ENCODE data around the gene DNPH1. TPM values are rescaled to one million over a fixed set of nuclear protein-coding genes. Genes with fewer than 3 reads are reported as not detected.

Gene DNPH1
- total and polyA plus RNA-seq, 4 experiments from 2014 or later, result 32.8 to 159 (median 64.1) TPM

DNA sequence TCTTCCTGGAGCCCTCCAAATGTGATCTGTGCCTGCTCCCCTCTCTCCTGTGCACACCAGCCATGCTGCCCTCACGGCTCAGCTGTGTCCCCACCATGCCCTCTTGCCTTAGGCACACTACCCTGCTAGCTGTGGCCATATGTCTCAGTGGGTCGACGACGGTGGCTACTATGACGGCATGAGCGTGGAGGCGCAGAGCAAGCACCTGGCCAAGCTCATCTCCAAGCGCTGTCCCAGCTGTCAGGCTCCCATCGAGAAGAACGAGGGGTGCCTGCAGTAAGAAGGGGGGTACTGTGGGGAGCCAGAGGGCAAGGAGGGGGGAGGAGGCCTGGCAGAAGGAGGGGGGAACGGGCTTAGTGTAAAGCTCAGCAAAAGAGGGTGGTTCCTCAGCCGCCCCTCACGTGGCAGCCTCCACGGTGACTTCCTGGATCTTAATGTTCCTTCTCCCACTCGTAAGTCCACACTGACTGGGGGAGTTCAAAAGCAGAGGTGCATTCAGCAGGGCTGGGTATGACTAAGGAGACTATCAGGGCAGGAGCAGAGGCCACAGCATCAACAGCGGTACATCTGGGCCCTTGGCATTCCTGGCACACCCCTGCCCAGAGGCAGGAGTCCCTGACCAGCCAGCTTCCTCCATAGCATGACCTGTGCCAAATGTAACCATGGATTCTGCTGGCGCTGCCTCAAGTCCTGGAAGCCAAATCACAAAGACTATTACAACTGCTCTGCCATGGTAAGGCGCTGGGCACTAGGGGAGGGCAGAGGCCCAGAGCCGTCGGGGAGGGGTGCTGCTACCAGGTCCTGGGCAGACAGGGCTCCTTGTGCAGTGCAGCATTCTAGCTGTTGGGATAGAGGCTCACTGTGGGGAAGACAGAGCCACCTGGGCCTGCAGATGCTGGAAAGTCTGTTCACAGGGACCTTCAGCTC lies 8.0 kb downstream of the DNPH1 start:
- intact Hi-C loops (cut with micrococcal nuclease), result no loop called here
- ChIA-PET CTCF (ENCODE audit: partially characterized antibody) (interaction anchor here (1.6 kb wide), 1 partner anchor 8 kb away, joined by 14 read pairs; the partner anchor contains the start of gene DNPH1), POLR2A (ENCODE audit: partially characterized antibody) (interaction anchor here (0.6 to 4.2 kb wide), 5 partner anchors 9 to 657 kb away, joined by 3 to 39 read pairs (median 4); partner anchors contain the start of genes DNPH1, SRF and UBR2)
- Mint-ChIP-seq H3K9me3 (no peaks in the 10 kb centered on the region), H3K27ac (peak overlapping the region; percentile 82 to 97 (median 85)), H3K36me3 (peaks cover 25 to 50% of the 10 kb centered on the region in 2 donors), H3K4me3 (peak overlapping the region in 3 of 8 donors; percentile 41 to 60 (median 44)), H3K27me3 (no peaks in the 10 kb centered on the region), H3K4me1 (peaks cover 23 to 47% (median 35%) of the 10 kb centered on the region in 4 donors)
- Histone ChIP-seq H3K4me3 (ENCODE audit: low read length in 2 of 2) (no peak overlapping the region), H3K27ac (ENCODE audit: low read depth, low read length) (peak overlapping the region; percentile 26), H3K27me3 (ENCODE audit: insufficient read depth, low read length) (no peaks in the 10 kb centered on the region), H3K4me1 (ENCODE audit: insufficient read depth, low read length) (peaks cover 45% of the 10 kb centered on the region), H3K9me3 (ENCODE audit: control insufficient read depth in 1 of 2, low read length in 2 of 2) (no peaks in the 10 kb centered on the region), H3K36me3 (ENCODE audit: insufficient read depth, low read length) (peaks cover 13% of the 10 kb centered on the region)
- no peak for DNase-seq

DNA sequence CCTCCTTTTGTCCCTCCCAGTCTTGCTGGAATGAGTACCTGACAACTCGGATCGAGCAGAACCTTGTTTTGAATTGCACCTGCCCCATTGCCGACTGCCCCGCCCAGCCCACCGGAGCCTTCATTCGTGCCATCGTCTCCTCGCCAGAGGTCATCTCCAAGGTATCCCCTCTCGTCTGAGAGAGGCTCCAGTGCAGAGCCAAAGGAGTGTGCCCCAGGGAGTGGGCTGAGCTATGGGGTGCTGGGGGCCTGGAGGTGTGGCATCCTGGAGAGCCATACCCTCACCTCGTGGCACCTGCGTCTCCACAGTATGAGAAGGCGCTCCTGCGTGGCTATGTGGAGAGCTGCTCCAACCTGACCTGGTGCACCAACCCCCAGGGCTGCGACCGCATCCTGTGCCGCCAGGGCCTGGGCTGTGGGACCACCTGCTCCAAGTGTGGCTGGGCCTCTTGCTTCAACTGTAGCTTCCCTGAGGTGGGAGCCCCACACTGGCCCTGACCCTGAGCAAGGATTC lies 8.8 kb downstream of the DNPH1 start:
- CTCF ChIA-PET (ENCODE audit: partially characterized antibody), result interaction anchor here (1.6 kb wide), 1 partner anchor 9 kb away, joined by 14 read pairs; the partner anchor contains the start of gene DNPH1
- H3K4me1 ChIP-seq (ENCODE audit: insufficient read depth, low read length), result peaks cover 37% of the 10 kb centered on the region
- Mint-ChIP-seq H3K4me3 (no peak overlapping the region), H3K36me3 (peaks cover 32 to 52% of the 10 kb centered on the region in 2 donors), H3K27me3 (no peaks in the 10 kb centered on the region), H3K4me1 (peaks cover 20 to 38% (median 29%) of the 10 kb centered on the region in 4 donors), H3K27ac (peak overlapping the region in 6 of 7 donors; percentile 64 to 97 (median 84)), H3K9me3 (no peaks in the 10 kb centered on the region)
- H3K27ac ChIP-seq (ENCODE audit: low read depth, low read length), result no peak overlapping the region
- H3K36me3 ChIP-seq (ENCODE audit: insufficient read depth, low read length), result peaks cover 20% of the 10 kb centered on the region
- intact Hi-C loops (cut with micrococcal nuclease), result no loop called here
- H3K9me3 ChIP-seq (ENCODE audit: control insufficient read depth in 1 of 2, low read length in 2 of 2), result no peaks in the 10 kb centered on the region
- POLR2A ChIA-PET (ENCODE audit: partially characterized antibody), result interaction anchor here (1.0 to 2.6 kb wide), 3 partner anchors 8 to 46 kb away, joined by 3 to 15 read pairs (median 4); partner anchors contain the start of gene DNPH1
- no peak for DNase-seq
- no peak overlapping the region for H3K4me3 ChIP-seq (ENCODE audit: low read length in 2 of 2)
- H3K27me3 ChIP-seq (ENCODE audit: insufficient read depth, low read length), result no peaks in the 10 kb centered on the region

DNA sequence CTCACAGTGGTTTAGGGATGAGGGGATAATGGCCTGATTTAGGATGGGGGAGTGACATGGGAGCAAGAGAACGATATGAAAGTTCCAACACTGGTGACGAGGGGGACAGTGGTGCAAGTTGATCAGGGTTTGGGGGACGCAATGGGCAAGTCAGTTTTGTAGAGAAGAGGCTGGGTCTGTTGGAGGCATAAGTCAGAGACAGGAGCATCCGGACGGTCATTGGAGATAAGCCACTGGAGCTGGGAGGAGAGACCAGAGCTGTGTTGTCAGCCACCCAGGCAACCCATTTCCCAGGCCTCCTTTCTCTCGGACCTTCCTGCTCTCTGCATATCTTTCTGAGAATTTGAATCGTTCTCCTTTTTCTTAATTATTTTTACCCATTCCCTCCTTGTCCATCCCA lies 9.5 kb downstream of the DNPH1 start:
- intact Hi-C loops (cut with micrococcal nuclease), result no loop called here
- H3K27me3 Mint-ChIP-seq, result no peaks in the 10 kb centered on the region
- no peaks in the 10 kb centered on the region for H3K9me3 Mint-ChIP-seq
- CTCF ChIA-PET (ENCODE audit: partially characterized antibody), result interaction anchor here (1.6 kb wide), 1 partner anchor 10 kb away, joined by 14 read pairs; the partner anchor contains the start of gene DNPH1
- H3K4me3 ChIP-seq (ENCODE audit: low read length in 2 of 2), result no peak overlapping the region
- peaks cover 30% of the 10 kb centered on the region for H3K4me1 ChIP-seq (ENCODE audit: insufficient read depth, low read length)
- H3K27me3 ChIP-seq (ENCODE audit: insufficient read depth, low read length), result no peaks in the 10 kb centered on the region
- H3K9me3 ChIP-seq (ENCODE audit: control insufficient read depth in 1 of 2, low read length in 2 of 2), result no peaks in the 10 kb centered on the region
- H3K4me3 Mint-ChIP-seq, result no peak overlapping the region
- POLR2A ChIA-PET (ENCODE audit: partially characterized antibody), result interaction anchor here (2.6 kb wide), 1 partner anchor 10 kb away, joined by 15 read pairs; the partner anchor contains the start of gene DNPH1
- no peak overlapping the region for H3K27ac ChIP-seq (ENCODE audit: low read depth, low read length)
- no peak for DNase-seq
- peak overlapping the region in 6 of 7 donors; percentile 45 to 86 (median 66) for H3K27ac Mint-ChIP-seq
- H3K36me3 ChIP-seq (ENCODE audit: insufficient read depth, low read length), result peaks cover 20% of the 10 kb centered on the region
- H3K4me1 Mint-ChIP-seq, result peaks cover 18 to 34% (median 27%) of the 10 kb centered on the region in 4 donors
- peaks cover 39 to 58% of the 10 kb centered on the region in 2 donors for H3K36me3 Mint-ChIP-seq

DNA sequence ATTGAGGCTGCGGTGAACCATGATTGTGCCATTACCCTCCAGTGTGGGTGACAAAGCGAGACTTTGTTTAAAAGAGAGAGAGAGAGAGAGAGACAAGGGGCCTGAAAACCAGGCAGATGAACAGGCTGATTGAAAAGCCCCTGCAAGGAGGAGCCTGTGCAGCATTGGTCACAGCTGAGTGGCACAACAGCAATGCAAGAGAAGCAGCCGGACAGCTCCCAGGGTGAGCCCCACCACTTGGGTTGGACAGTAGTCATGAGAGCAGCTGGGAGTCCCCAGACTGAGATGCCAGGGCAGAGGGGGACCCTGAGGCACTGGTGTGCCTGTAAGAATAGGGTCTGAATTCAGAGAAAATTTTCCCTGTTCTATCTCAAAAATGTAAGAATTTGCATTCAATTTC lies 10.2 kb downstream of the DNPH1 start:
- Histone ChIP-seq H3K4me3 (ENCODE audit: low read length in 2 of 2) (no peak overlapping the region), H3K27ac (ENCODE audit: low read depth, low read length) (no peak overlapping the region), H3K36me3 (ENCODE audit: insufficient read depth, low read length) (peaks cover 20% of the 10 kb centered on the region), H3K27me3 (ENCODE audit: insufficient read depth, low read length) (no peaks in the 10 kb centered on the region), H3K4me1 (ENCODE audit: insufficient read depth, low read length) (peaks cover 23% of the 10 kb centered on the region), H3K9me3 (ENCODE audit: control insufficient read depth in 1 of 2, low read length in 2 of 2) (no peaks in the 10 kb centered on the region)
- Mint-ChIP-seq H3K4me3 (no peak overlapping the region), H3K27ac (peak overlapping the region in 5 of 7 donors; percentile 45 to 86 (median 80)), H3K4me1 (peaks cover 13 to 28% (median 21%) of the 10 kb centered on the region in 4 donors), H3K36me3 (peaks cover 35 to 58% of the 10 kb centered on the region in 2 donors), H3K9me3 (no peaks in the 10 kb centered on the region), H3K27me3 (no peaks in the 10 kb centered on the region)
- intact Hi-C loops (cut with micrococcal nuclease), result no loop called here
- POLR2A ChIA-PET (ENCODE audit: partially characterized antibody), result interaction anchor here (1.2 to 2.6 kb wide), 2 partner anchors 11 to 37 kb away, joined by 3 to 15 read pairs; partner anchors contain the start of genes CUL9 and DNPH1
- CTCF ChIA-PET (ENCODE audit: partially characterized antibody), result no interaction called here
- DNase-seq, result no peak

DNA sequence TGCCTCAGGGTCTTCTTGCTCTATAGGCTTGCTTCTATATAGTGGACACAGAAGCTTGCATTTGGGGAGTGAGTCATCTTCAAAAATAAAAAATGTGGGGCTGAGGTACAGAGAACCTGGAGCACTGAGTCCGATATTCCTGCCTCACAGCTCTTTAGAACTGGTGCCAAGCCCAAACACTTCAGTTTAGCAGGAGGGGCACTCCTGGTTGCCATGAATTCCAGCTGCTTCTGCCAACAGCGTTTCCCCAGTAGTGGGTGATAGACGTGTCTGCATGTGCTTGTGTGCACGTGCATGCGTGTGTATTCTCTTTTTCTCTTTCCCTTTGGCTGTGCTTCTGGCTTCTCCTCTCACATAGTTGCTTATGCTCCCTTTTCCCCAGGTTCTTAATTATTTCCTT lies 11.9 kb downstream of the DNPH1 start:
- H3K36me3 Mint-ChIP-seq, result peaks cover 39 to 59% of the 10 kb centered on the region in 2 donors
- peaks cover 8% of the 10 kb centered on the region for H3K4me1 ChIP-seq (ENCODE audit: insufficient read depth, low read length)
- H3K4me3 ChIP-seq (ENCODE audit: low read length in 2 of 2), result no peak overlapping the region
- peaks cover 15% of the 10 kb centered on the region for H3K36me3 ChIP-seq (ENCODE audit: insufficient read depth, low read length)
- CTCF ChIA-PET (ENCODE audit: partially characterized antibody), result interaction anchor here (0.7 kb wide), 1 partner anchor 10 kb away, joined by 3 read pairs; no protein-coding TSS in a partner anchor
- no peaks in the 10 kb centered on the region for H3K27me3 ChIP-seq (ENCODE audit: insufficient read depth, low read length)
- DNase-seq, result no peak
- peak overlapping the region in 2 of 7 donors; percentile 9 to 40 for H3K27ac Mint-ChIP-seq
- no peak overlapping the region for H3K4me3 Mint-ChIP-seq
- no peaks in the 10 kb centered on the region for H3K9me3 ChIP-seq (ENCODE audit: control insufficient read depth in 1 of 2, low read length in 2 of 2)
- POLR2A ChIA-PET (ENCODE audit: partially characterized antibody), result no interaction called here
- H3K27me3 Mint-ChIP-seq, result no peaks in the 10 kb centered on the region
- intact Hi-C loops (cut with micrococcal nuclease), result no loop called here
- H3K9me3 Mint-ChIP-seq, result no peaks in the 10 kb centered on the region
- no peak overlapping the region for H3K27ac ChIP-seq (ENCODE audit: low read depth, low read length)
- H3K4me1 Mint-ChIP-seq, result peaks cover 5 to 14% (median 11%) of the 10 kb centered on the region in 4 donors

DNA sequence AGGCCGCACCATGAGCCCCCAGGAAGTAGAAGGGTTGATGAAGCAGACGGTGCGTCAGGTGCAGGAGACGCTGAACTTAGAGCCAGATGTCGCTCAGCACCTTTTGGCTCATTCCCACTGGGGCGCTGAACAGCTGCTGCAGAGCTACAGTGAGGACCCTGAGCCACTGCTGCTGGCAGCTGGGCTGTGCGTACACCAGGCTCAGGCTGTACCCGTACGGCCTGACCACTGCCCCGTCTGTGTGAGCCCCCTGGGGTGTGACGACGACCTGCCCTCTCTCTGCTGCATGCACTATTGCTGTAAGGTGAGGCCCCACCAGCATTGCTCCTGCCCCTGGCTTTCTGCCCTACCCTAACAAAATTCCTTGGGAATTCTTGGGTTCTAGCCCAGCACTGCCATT lies 13.1 kb downstream of the DNPH1 start:
- ChIA-PET CTCF (ENCODE audit: partially characterized antibody) (interaction anchor here (1.2 kb wide), 1 partner anchor 8 kb away, joined by 6 read pairs; no protein-coding TSS in a partner anchor), POLR2A (ENCODE audit: partially characterized antibody) (no interaction called here)
- H3K27me3 Mint-ChIP-seq, result no peaks in the 10 kb centered on the region
- H3K4me1 ChIP-seq (ENCODE audit: insufficient read depth, low read length), result no peaks in the 10 kb centered on the region
- no peaks in the 10 kb centered on the region for H3K9me3 ChIP-seq (ENCODE audit: control insufficient read depth in 1 of 2, low read length in 2 of 2)
- no peak overlapping the region for H3K27ac ChIP-seq (ENCODE audit: low read depth, low read length)
- H3K27ac Mint-ChIP-seq, result peak overlapping the region in 1 of 7 donors; percentile 15
- no peak for DNase-seq
- peaks cover 39 to 55% of the 10 kb centered on the region in 2 donors for H3K36me3 Mint-ChIP-seq
- no peaks in the 10 kb centered on the region for H3K27me3 ChIP-seq (ENCODE audit: insufficient read depth, low read length)
- no peaks in the 10 kb centered on the region for H3K9me3 Mint-ChIP-seq
- intact Hi-C loops (cut with micrococcal nuclease), result no loop called here
- peaks cover 0 to 8% (median 4%) of the 10 kb centered on the region in 4 donors for H3K4me1 Mint-ChIP-seq
- H3K4me3 ChIP-seq (ENCODE audit: low read length in 2 of 2), result no peak overlapping the region
- no peak overlapping the region for H3K4me3 Mint-ChIP-seq
- H3K36me3 ChIP-seq (ENCODE audit: insufficient read depth, low read length), result peaks cover 15% of the 10 kb centered on the region

DNA sequence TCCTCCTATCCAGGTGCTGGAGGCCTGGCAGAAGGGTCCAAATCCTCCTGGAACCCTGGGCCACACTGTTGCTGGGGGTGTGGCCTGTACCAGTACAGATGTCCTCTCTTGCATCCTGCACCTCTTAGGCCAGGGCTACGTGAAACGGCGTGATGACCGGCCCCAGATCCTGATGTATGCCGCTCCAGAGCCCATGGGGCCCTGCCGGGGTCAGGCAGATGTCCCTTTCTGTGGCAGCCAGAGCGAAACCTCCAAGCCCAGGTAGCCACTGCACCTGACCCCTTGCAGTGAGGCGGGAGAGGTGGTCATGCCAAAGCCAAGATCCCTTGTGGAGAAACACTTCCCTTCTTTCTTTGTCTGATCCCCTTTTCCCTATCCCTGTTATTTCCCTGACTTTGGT lies 14.2 kb downstream of the DNPH1 start:
- Histone ChIP-seq H3K4me3 (ENCODE audit: low read length in 2 of 2) (no peak overlapping the region), H3K36me3 (ENCODE audit: insufficient read depth, low read length) (peaks cover 9% of the 10 kb centered on the region), H3K9me3 (ENCODE audit: control insufficient read depth in 1 of 2, low read length in 2 of 2) (no peaks in the 10 kb centered on the region), H3K27me3 (ENCODE audit: insufficient read depth, low read length) (no peaks in the 10 kb centered on the region), H3K27ac (ENCODE audit: low read depth, low read length) (no peak overlapping the region), H3K4me1 (ENCODE audit: insufficient read depth, low read length) (no peaks in the 10 kb centered on the region)
- Mint-ChIP-seq H3K27me3 (no peaks in the 10 kb centered on the region), H3K27ac (no peak overlapping the region), H3K9me3 (no peaks in the 10 kb centered on the region), H3K4me3 (no peak overlapping the region), H3K4me1 (peaks cover 0 to 6% (median 2%) of the 10 kb centered on the region in 4 donors), H3K36me3 (peaks cover 34 to 48% of the 10 kb centered on the region in 2 donors)
- no peak for DNase-seq
- ChIA-PET POLR2A (ENCODE audit: partially characterized antibody) (no interaction called here), CTCF (ENCODE audit: partially characterized antibody) (interaction anchor here (1.2 kb wide), 1 partner anchor 9 kb away, joined by 6 read pairs; no protein-coding TSS in a partner anchor)
- intact Hi-C loops (cut with micrococcal nuclease), result no loop called here
